Mucosa of descending colon (tissue), 3 donors: Measurements from ENCODE around the gene FSTL4. TPM values are rescaled to one million over a fixed set of nuclear protein-coding genes. Genes with fewer than 3 reads are reported as not detected.

ENCODE experiments used
- ATAC-seq: fragments of 200-7000 bp; cut with Tn5 transposase; one replicate; pipeline ENCODE4 v1.9.1; 2020; ENCODE audit warnings: mild to moderate bottlenecking, moderate library complexity
- DNase-seq, 3 donors: peaks; one replicate each; pipeline ENCODE4 v3.0.0-alpha.2; 2020
- H3K36me3 ChIP-seq: fragments of 200-600 bp; one replicate; pipeline ENCODE4 v1.8.0; 2021; ENCODE audit warnings: low read depth, mild to moderate bottlenecking
- H3K4me1 ChIP-seq: fragments of 200-600 bp; one replicate; pipeline ENCODE4 v1.8.0; 2021; ENCODE audit warnings: low read depth, mild to moderate bottlenecking
- H3K4me3 ChIP-seq: fragments of 200-600 bp; one replicate; pipeline ENCODE4 v1.8.0; 2021; ENCODE audit warnings: mild to moderate bottlenecking
- H3K9me3 ChIP-seq: fragments of 200-600 bp; one replicate; pipeline ENCODE4 v1.8.0; 2021; ENCODE audit warnings: mild to moderate bottlenecking
- CTCF ChIP-seq: fragments of 200-600 bp; IDR thresholded peaks from one replicate; pipeline ENCODE4 v1.8.0; 2022; ENCODE audit warnings: antibody characterized with exemption, mild to moderate bottlenecking
- intact Hi-C, 2 donors: fragments of 100-400 bp; cut with DNase I in 1 of 2; cut with micrococcal nuclease in 1 of 2; formaldehyde crosslinking; loops; one replicate each; pipeline versions ENCODE4 v1.11.0 to v1.11.1; 2022; cut with DNase I, micrococcal nuclease
- total RNA-seq, 3 donors: library from RNA; stranded (reverse); fragmentation: NEBNext Ultra II Directional in 2 of 3; extraction: Animal tissue kit (Norgen Biotek cat#: 25700) in 2 of 3; gene quantifications; one replicate each; pipeline versions ENCODE4 v1.2.1 to v1.2.4, GENCODE V29; 2021 to 2023
- donor health status: DM: no; HTN: no; CAD: no; lungs with moderate emphysema.
- donor health status: DM: no; HTN: no; CAD: no.
- donor health status: DM: no; HTN: yes; CAD: no.

The FSTL4 gene
- total RNA-seq, 3 donors from 2014 or later: 0.29 to 0.77 (median 0.57) TPM

DNA sequence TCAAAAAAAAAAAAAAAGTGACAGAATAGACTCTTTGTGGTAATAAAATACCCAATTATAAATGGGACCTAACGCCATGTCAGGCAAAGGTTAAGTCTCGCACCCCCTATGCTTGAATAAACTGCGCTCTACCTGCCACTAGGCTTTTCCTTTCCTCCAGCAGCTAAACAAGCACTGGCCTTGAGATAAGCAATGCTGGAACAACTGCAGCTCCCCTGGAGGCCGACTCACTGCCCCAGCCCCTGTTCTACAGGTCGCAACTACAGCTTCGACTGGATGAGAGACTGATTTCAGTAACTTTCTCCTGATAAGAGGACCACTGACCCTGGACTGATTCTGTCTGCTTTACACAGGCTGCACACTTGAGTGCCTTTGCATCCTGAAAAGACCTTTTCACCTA lies 350.3 kb downstream of the FSTL4 start:
- no peak for TF ChIP-seq CTCF
- ATAC-seq: no peak
- DNase-seq: no peak
- no peaks in the 10 kb centered on the region for H3K9me3 ChIP-seq
- intact Hi-C loops: no loop called here
- H3K4me3 ChIP-seq: no peak overlapping the region
- no peaks in the 10 kb centered on the region for H3K4me1 ChIP-seq
- H3K36me3 ChIP-seq: no peaks in the 10 kb centered on the region

GRCh38 chr5:133260715-133261114 lies 351.6 kb downstream of the FSTL4 start:
- no peaks in the 10 kb centered on the region for H3K9me3 ChIP-seq
- H3K4me1 ChIP-seq: no peaks in the 10 kb centered on the region
- no peak for TF ChIP-seq CTCF
- intact Hi-C loops: no loop called here
- DNase-seq (no peak), ATAC-seq (no peak)
- H3K36me3 ChIP-seq: no peaks in the 10 kb centered on the region
- H3K4me3 ChIP-seq: no peak overlapping the region

- intact Hi-C loops: no loop called here
- no peak for DNase-seq
- H3K36me3 ChIP-seq: no peaks in the 10 kb centered on the region
- no peaks in the 10 kb centered on the region for H3K4me1 ChIP-seq
- ATAC-seq: no peak
- no peaks in the 10 kb centered on the region for H3K9me3 ChIP-seq
- no peak overlapping the region for H3K4me3 ChIP-seq
- no peak for TF ChIP-seq CTCF
Observed at GRCh38 chr5:133259199-133259997, 352.9 kb downstream of the FSTL4 start.

DNA sequence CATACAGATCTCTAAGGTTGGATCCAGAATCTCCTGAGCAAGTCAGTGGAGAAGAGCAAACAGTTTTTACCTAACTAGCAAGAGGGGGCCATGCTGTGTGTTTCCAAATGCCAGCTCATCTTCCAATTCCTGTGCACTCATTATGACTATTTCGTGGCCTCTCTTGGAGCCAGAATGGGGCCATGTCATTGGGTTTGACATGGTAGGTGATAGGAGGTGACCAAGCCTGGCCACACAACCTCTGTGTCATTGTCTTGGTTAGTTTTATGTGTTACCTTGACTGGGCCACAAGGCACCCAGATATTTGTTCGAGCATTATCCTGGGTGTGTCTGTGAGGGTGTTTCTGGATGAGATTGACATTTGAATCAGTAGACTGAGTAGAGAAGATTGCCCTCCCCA lies 354.4 kb downstream of the FSTL4 start:
- DNase-seq: no peak
- H3K9me3 ChIP-seq: no peaks in the 10 kb centered on the region
- intact Hi-C loops: no loop called here
- no peak for TF ChIP-seq CTCF
- H3K36me3 ChIP-seq: no peaks in the 10 kb centered on the region
- no peak for ATAC-seq
- no peak overlapping the region for H3K4me3 ChIP-seq
- H3K4me1 ChIP-seq: no peaks in the 10 kb centered on the region

DNA sequence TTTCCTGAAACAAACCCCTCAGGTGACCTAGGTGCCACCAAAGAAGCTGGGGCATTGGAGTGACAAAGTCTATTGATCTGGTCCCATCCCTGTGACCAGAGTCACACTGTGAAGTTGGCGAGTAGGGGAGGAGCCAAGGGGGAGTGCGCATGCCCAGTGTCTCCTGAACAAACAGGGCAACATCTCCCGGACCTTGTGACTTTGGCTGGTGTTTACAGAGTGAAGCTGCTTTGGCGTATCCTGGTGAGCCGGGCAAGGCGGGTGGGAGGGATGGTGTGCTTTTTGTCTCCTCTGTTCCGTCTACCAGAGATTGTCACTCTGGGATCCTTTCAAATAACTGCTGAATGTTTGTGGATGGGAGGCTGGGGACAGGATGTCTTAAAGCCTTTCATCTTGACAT lies 356.1 kb downstream of the FSTL4 start:
- no peaks in the 10 kb centered on the region for H3K9me3 ChIP-seq
- TF ChIP-seq CTCF: no peak
- no peaks in the 10 kb centered on the region for H3K36me3 ChIP-seq
- ATAC-seq: peak; percentile 62
- DNase-seq: peak in 2 of 3 donors; percentile 25 to 50
- intact Hi-C loops: no loop called here
- H3K4me1 ChIP-seq: no peaks in the 10 kb centered on the region
- no peak overlapping the region for H3K4me3 ChIP-seq
